Measurements from ENCODE around the gene FOXR1.

Gene FOXR1

GRCh38 chr11:118930094-118930712, 41.4 kb upstream of the FOXR1 start:
- Histone ChIP-seq H3K4me1 (ENCODE audit: control insufficient read depth, low read length) (peaks cover 69% of the 10 kb centered on the region), H4K20me1 (ENCODE audit: control insufficient read depth, insufficient read depth, low read depth, low read length) (no peaks in the 10 kb centered on the region), H3K9me2 (replicated peaks; ENCODE audit: control insufficient read depth, low read length) (no peaks in the 10 kb centered on the region), H3K27ac (ENCODE audit: low read depth, low read length) (peak overlapping the region; percentile 90), H3K4me2 (ENCODE audit: low read length) (peak overlapping the region; percentile 89), H3K4me3 (ENCODE audit: low read length) (peak overlapping the region; percentile 88), H3K79me2 (ENCODE audit: control insufficient read depth, low read length) (peaks cover under 1% of the 10 kb centered on the region), H3K9me3 (ENCODE audit: control insufficient read depth, insufficient read depth, low read length) (no peaks in the 10 kb centered on the region), H3K36me3 (ENCODE audit: control insufficient read depth, low read length) (no peaks in the 10 kb centered on the region), H3K27me3 (ENCODE audit: control insufficient read depth, low read length) (no peaks in the 10 kb centered on the region), H3F3A (ENCODE audit: control insufficient read depth, insufficient read depth) (peaks cover 26% of the 10 kb centered on the region)
- peak; percentile 96 for TF ChIP-seq CTCF (IDR thresholded peaks at IDR 0.05; ENCODE audit: low read depth, low read length, poor library complexity, severe bottlenecking)
- no peak for TF ChIP-seq EZH2phosphoT487 (IDR thresholded peaks at IDR 0.05; ENCODE audit: borderline replicate concordance, low read length)

DNA sequence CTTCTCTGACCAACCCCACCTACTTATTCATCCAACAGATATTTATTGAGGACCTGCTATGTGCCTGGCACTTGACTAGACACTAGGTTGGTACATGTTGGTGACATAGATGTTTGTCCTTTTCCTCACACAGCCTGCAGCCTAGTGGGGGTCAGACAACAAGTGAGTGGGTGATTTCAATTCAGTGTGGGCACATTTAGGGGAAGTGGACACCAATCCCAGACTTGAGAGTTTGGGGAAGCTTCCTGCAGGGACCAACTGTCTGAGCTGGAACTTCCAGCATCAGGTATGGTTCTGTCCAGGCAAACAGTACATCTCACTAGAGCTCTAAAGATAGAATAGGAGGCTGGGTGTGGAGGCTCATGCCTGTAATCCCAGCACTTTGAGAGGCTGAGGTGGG, 40.0 kb upstream of the FOXR1 start:
- TF ChIP-seq EZH2phosphoT487 (IDR thresholded peaks at IDR 0.05; ENCODE audit: borderline replicate concordance, low read length) (no peak), CTCF (IDR thresholded peaks at IDR 0.05; ENCODE audit: low read depth, low read length, poor library complexity, severe bottlenecking) (no peak)

DNA sequence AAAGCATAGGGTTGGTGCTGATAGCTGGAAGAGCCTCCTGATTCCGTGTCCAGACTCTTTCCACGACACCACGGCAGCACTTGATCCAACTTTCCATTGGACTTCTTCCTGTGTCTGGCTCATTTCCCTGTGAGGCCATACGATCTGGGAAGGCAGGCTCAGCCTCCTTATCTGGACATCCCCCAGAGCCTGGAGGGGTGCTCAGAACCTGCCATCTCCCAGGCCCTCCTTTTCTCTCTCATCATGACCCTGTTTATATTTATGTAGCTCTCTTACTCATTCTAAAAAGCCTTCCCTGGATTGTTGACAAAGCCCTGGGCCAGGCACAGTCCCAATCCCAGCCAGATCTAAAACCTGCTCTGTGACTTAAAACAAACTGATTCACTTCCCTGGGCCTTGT, 38.1 kb upstream of the FOXR1 start:
- Histone ChIP-seq H3K4me2 (ENCODE audit: low read length) (no peak overlapping the region), H3K27me3 (ENCODE audit: control insufficient read depth, low read length) (no peaks in the 10 kb centered on the region), H3K4me1 (ENCODE audit: control insufficient read depth, low read length) (peaks cover 68% of the 10 kb centered on the region), H3K79me2 (ENCODE audit: control insufficient read depth, low read length) (no peaks in the 10 kb centered on the region), H3K4me3 (ENCODE audit: low read length) (no peak overlapping the region), H3K36me3 (ENCODE audit: control insufficient read depth, low read length) (no peaks in the 10 kb centered on the region), H4K20me1 (ENCODE audit: control insufficient read depth, insufficient read depth, low read depth, low read length) (no peaks in the 10 kb centered on the region), H3K9me3 (ENCODE audit: control insufficient read depth, insufficient read depth, low read length) (no peaks in the 10 kb centered on the region), H3F3A (ENCODE audit: control insufficient read depth, insufficient read depth) (peaks cover 15% of the 10 kb centered on the region), H3K27ac (ENCODE audit: low read depth, low read length) (no peak overlapping the region), H3K9me2 (replicated peaks; ENCODE audit: control insufficient read depth, low read length) (no peaks in the 10 kb centered on the region)
- TF ChIP-seq CTCF (IDR thresholded peaks at IDR 0.05; ENCODE audit: low read depth, low read length, poor library complexity, severe bottlenecking) (no peak), EZH2phosphoT487 (IDR thresholded peaks at IDR 0.05; ENCODE audit: borderline replicate concordance, low read length) (no peak)

More for the DNA sequence above, 40.0 kb upstream of the FOXR1 start:
- Histone ChIP-seq H3K4me1 (ENCODE audit: control insufficient read depth, low read length) (peaks cover 73% of the 10 kb centered on the region), H4K20me1 (ENCODE audit: control insufficient read depth, insufficient read depth, low read depth, low read length) (no peaks in the 10 kb centered on the region), H3K4me2 (ENCODE audit: low read length) (no peak overlapping the region), H3K4me3 (ENCODE audit: low read length) (no peak overlapping the region), H3K9me3 (ENCODE audit: control insufficient read depth, insufficient read depth, low read length) (no peaks in the 10 kb centered on the region), H3K27ac (ENCODE audit: low read depth, low read length) (no peak overlapping the region), H3K79me2 (ENCODE audit: control insufficient read depth, low read length) (no peaks in the 10 kb centered on the region), H3K36me3 (ENCODE audit: control insufficient read depth, low read length) (no peaks in the 10 kb centered on the region), H3F3A (ENCODE audit: control insufficient read depth, insufficient read depth) (peaks cover 22% of the 10 kb centered on the region), H3K9me2 (replicated peaks; ENCODE audit: control insufficient read depth, low read length) (no peaks in the 10 kb centered on the region), H3K27me3 (ENCODE audit: control insufficient read depth, low read length) (no peaks in the 10 kb centered on the region)
